A549 (cell line): Measurements from ENCODE around the gene PLA2G4A.

Experiments used
- CBX8 ChIP-seq: fragments of 200-600 bp; sonication (generic); IDR thresholded peaks from 2 replicates; pipeline ENCODE4 v1.6.1; 2016
- CHD2 ChIP-seq: fragments of 150-350 bp; IDR thresholded peaks from 2 replicates; pipeline ENCODE4 v1.6.1; 2014; ENCODE audit warnings: low read length; ENCODE audit not compliant: partially characterized antibody
- EHF ChIP-seq: fragments of 250-450 bp; sonication (Bioruptor Pico); IDR thresholded peaks from 2 replicates; pipeline ENCODE4 v1.5.0; 2020; ENCODE audit warnings: mild to moderate bottlenecking
- EP300 ChIP-seq, 2 experiments: fragments of >200 bp; sonication (Bioruptor Twin); formaldehyde crosslinking; IDR thresholded peaks; 2 replicates in 1 of 2; 3 replicates in 1 of 2; pipeline ENCODE4 v1.6.1; 2016 to 2017
- HDAC2 ChIP-seq: fragments of 200-600 bp; sonication (generic); IDR thresholded peaks from 2 replicates; pipeline ENCODE4 v1.6.1; 2016
- HOXA7 ChIP-seq: fragments of 250-450 bp; sonication (Bioruptor Pico); IDR thresholded peaks from 2 replicates; pipeline ENCODE4 v1.5.0; 2020; ENCODE audit warnings: mild to moderate bottlenecking, moderate library complexity
- JUNB ChIP-seq: fragments of >200 bp; sonication (Bioruptor Twin); formaldehyde crosslinking; IDR thresholded peaks from 2 replicates; pipeline ENCODE4 v1.6.1; 2016
- MAX ChIP-seq: IDR thresholded peaks from 2 replicates; pipeline ENCODE4 v1.6.1; 2012
- RAD21 ChIP-seq, 2 experiments: fragments of >200 bp in 1 of 2; sonication (Bioruptor Twin) in 1 of 2; formaldehyde crosslinking in 1 of 2; IDR thresholded peaks in 1 of 2; conservative IDR thresholded peaks in 1 of 2; 2 replicates in 1 of 2; 3 replicates in 1 of 2; pipeline ENCODE4 v1.6.1; 2012 to 2018; ENCODE audit warnings: inconsistent platforms in 1 of 2
- USF2 ChIP-seq: fragments of 450-650 bp; IDR thresholded peaks from 2 replicates; pipeline ENCODE4 v1.6.1; 2014; ENCODE audit warnings: antibody characterized with exemption
- TF ChIP-seq, protein P1 (sequence below): fragments of >200 bp; sonication (Bioruptor Twin); formaldehyde crosslinking; IDR thresholded peaks from 3 replicates; pipeline ENCODE4 v1.5.1; 2016

- no peak for TF ChIP-seq EP300 (IDR thresholded peaks at IDR 0.05)
- TF ChIP-seq, protein P1, sequence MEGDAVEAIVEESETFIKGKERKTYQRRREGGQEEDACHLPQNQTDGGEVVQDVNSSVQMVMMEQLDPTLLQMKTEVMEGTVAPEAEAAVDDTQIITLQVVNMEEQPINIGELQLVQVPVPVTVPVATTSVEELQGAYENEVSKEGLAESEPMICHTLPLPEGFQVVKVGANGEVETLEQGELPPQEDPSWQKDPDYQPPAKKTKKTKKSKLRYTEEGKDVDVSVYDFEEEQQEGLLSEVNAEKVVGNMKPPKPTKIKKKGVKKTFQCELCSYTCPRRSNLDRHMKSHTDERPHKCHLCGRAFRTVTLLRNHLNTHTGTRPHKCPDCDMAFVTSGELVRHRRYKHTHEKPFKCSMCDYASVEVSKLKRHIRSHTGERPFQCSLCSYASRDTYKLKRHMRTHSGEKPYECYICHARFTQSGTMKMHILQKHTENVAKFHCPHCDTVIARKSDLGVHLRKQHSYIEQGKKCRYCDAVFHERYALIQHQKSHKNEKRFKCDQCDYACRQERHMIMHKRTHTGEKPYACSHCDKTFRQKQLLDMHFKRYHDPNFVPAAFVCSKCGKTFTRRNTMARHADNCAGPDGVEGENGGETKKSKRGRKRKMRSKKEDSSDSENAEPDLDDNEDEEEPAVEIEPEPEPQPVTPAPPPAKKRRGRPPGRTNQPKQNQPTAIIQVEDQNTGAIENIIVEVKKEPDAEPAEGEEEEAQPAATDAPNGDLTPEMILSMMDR = no peak
- TF ChIP-seq MAX = no peak
- TF ChIP-seq HDAC2 = no peak
- TF ChIP-seq EHF (CRISPR knock-in tag) = no peak
- no peak for TF ChIP-seq CHD2
- TF ChIP-seq HOXA7 (CRISPR knock-in tag) = no peak
- TF ChIP-seq JUNB = no peak
- no peak for TF ChIP-seq RAD21 (conservative IDR thresholded peaks at IDR 0.05 in 1 of 2, IDR thresholded peaks at IDR 0.05 in 1 of 2)
- TF ChIP-seq USF2 = no peak
- no peak for TF ChIP-seq CBX8
Measured at GRCh38 chr1:186845576-186846210, 16.9 kb downstream of the PLA2G4A start.
